ENCODE data around the gene CCR8.

DNA sequence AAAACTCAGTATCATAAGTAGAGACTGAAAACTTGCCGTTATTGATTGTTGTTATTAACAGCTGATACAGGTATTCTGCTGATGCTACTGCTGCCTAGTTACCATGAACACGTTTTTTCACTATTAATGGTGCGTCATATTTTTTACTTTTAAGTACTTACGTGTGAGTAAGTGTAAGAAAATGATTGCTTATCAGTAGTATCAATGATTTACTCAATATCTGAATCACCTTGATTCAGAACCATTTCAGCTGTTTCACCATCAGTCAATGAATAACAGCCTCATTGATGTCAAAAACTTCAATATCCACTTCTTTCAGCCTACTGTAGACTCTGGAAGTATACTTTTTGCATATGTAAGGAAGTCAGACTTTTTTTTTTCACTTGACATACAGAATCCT lies 4.7 kb downstream of the CCR8 start:
- TF ChIP-seq, protein P1, sequence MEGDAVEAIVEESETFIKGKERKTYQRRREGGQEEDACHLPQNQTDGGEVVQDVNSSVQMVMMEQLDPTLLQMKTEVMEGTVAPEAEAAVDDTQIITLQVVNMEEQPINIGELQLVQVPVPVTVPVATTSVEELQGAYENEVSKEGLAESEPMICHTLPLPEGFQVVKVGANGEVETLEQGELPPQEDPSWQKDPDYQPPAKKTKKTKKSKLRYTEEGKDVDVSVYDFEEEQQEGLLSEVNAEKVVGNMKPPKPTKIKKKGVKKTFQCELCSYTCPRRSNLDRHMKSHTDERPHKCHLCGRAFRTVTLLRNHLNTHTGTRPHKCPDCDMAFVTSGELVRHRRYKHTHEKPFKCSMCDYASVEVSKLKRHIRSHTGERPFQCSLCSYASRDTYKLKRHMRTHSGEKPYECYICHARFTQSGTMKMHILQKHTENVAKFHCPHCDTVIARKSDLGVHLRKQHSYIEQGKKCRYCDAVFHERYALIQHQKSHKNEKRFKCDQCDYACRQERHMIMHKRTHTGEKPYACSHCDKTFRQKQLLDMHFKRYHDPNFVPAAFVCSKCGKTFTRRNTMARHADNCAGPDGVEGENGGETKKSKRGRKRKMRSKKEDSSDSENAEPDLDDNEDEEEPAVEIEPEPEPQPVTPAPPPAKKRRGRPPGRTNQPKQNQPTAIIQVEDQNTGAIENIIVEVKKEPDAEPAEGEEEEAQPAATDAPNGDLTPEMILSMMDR (IDR thresholded peaks at IDR 0.05): no peak
- TF ChIP-seq POLR2A (IDR thresholded peaks at IDR 0.05): no peak

Measured in vagina (tissue), 2 donors.